GM21390 (cell line): ENCODE data around the gene CNOT9.

Experiments
- ATAC-seq: cut with Tn5 transposase; IDR thresholded peaks from one replicate; pipeline ENCODE4 v1.9.1; 2021; ENCODE audit not compliant: unreplicated experiment

The CNOT9 gene

DNA sequence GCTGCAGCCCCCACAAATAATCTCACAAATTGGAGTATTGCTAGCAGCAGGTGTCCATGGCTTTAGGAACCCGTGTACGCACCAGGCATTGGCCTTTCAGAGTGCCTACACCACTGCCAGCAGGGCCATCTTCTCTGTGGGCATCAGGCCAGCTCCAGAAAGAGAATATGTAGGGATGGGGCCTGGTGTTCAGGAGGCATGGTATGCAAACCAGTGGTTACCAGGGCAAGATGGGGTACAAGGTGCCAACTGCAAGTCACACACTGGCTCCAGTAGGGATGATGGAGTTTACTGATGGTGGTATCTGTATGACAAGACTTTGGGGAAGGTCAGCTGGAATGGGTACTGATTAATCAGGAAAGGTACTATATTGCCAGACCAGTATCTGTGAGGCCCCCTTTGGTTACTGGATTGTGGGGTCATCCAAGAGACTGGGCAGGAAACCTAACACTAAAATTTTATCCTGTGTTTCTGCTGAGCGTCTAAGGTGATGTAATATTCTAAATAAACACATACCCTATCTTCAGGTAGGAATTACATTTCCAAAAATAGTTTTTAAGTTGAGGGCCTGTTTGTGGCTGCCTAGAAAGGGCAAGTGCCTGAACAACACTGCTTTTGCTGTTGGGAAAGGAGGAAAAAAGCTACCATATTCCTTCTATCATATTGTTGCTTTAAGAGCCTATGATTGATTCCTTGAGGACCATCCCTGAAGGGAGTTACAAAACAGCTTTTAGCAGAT, 9.0 kb downstream of the CNOT9 start:
- no peak for ATAC-seq

DNA sequence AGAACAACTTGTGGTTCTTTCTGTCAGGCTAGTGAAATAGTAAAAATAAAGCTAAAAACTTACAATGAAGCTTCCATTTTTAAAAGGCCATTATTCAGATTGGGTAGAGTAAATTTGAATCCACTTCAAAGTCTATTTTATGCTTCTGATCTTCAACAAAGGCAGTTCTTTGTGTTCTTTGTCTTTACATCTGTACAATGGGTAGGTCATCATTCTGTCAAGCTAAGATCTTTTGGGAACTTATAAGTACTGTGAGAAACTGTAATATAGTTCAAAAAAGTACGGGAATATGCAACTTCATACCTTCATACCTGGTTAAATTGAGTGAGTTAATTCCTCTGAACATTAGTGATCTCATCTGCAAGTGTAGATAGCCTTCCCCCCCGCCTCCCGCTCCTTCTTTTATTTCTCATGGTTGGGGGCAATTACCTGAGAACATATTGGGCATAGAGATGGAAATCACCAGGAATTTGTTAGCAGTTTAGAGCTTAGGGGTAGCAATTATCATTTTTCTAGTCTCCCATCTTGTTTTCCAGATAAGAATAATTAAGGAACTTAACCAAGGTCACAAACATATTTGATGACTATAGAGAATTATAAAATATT, 9.7 kb downstream of the CNOT9 start:
- no peak for ATAC-seq

DNA sequence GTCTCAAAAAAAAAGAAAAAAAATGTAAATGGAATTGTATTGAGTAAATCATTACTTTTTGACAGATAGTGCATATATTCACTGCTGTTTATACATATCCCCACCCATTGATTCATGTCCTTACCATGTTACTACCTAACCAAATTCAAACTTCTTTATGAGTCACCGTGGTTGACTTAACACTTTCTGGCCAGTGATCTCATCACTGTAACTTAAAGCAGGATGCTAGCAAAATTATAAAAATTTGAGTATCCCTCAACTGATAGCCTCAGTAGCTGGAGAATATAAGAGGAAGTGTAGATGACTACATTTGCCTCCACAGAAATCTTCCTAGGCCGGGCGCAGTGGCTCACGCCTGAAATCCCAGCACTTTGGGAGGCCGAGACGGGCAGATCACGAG, 13.4 kb downstream of the CNOT9 start:
- peak; percentile 69 for ATAC-seq

DNA sequence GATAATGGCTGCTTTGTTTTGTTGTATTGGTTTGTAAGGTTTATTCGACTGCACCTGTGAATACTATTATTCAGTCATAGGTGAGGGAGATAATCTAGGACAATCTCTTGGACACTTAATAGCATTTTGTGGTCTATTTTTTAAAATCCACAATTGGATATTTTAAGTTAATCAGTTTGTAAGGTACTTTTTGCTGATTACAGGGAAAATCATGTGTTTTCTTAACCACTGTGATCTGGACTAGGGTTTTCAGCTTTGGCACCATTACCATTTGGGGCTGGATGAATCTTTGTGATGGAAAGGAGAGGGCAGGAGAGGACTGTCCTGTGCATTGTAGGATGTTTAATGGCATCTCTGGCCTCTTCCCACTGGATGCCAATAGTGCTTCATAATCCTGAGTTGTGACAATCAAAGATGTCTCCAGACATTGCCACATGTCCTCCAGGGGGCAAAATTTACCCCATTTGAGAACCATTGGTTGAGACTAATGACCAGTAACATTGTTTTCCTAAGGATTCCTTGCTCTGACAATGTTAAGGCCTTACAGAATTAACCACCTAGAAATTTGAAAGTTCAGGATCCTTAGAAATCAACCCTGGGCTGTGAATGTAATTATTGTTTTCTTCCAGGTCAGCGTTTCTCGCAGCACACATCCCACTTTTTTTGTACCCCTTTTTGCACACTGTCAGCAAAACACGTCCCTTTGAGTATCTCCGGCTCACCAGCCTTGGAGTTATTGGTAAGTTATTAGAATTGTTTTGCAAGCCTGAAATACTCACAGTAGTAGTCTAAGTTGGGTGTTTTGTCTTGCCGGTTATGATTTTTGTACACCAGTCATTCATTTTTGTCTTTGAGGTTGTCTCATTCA, 15.6 kb downstream of the CNOT9 start:
- ATAC-seq, result no peak

DNA sequence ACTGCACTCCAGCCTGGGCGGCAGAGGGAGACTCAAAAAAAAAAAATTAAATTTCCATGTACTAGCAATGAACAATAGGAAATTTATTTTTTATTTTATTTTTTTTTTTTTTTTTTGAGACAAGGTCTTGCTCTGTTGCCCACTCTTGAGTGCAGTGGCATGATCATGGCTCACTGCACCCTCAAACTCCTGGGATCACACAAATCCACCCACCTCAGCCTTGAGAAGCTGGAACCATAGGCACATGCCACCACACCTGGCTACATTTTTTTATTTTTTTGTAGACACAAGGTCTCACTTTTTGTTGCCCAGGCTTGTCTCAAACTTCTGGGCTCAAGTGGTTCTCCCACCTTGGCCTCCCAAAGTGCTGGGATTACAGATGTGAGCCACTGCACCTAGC, 16.9 kb downstream of the CNOT9 start:
- no peak for ATAC-seq

DNA sequence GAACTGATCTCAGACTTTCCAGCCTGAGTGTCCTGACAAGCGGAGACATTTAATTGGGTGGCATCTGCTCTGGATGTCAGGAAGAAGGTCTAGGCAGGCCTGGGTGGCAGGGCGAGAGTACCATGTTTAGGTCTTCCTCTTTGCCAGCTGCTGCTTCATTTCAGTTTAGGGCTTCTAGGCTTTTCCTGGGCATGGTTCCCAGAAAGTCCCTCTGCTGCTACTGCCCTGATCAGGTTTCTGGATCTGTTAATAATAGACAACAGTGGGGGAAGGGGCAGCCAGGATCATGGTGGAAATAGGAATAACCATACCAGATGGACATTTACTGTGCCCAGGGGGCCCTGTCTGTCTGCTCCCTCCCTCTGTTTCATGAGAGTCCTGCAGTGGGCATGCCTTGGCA, 36.8 kb downstream of the CNOT9 start:
- ATAC-seq, result no peak

DNA sequence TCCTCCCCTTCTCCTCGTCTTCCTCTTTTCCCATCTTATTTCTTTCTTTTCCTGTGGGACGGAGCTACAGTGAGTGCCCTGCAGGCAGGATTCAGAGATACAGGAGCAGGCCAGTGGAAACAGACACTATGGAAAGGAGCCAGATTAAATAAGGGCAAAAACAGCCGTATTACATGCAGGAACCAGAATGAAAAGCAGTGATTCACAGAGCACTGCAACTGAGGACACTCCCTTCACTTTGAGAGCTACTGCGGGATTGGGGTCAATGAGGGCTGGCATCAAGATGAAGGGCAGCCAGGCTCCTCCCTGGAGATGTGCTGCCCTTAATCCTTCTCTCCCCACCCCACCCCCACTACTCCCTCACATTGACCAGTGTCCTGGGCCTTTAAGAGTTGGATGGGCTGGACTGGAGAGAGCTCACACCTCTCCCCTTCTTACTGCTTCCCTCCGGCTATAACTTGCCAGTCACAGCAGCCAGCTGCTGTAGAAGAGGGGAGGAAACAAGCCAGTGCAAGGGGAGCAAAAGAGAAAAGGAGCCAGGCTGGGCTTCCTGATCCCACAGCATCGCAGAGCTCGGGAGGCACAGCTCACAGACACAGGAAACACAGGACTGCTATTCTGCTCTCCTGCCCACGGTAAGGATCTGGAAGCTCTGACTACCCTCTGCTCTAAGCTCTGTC, 38.9 kb downstream of the CNOT9 start, which contains the start of gene PLCD4:
Gene PLCD4, plus strand, starts transcription at position 464 of the 680 bp plus-strand sequence. CDS start 7,841 bp downstream, outside the sequence.
- ATAC-seq, result no peak

DNA sequence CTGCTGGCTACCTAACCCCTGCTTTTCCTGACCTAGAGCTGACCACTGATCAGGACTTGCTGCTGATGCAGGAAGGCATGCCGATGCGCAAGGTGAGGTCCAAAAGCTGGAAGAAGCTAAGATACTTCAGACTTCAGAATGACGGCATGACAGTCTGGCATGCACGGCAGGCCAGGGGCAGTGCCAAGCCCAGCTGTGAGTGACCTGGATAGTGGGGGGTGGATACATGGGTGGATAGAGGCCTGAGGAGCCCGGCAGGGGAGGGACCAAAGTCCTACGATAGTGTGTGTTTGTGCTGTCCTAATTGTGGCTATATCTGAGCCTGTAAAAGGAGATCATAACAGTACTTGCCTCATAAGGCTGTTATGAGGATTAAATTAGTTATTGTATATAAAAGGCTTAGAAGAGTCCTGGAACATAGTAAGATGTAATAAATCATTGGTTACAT, 47.3 kb downstream of the CNOT9 start:
- ATAC-seq, result no peak

DNA sequence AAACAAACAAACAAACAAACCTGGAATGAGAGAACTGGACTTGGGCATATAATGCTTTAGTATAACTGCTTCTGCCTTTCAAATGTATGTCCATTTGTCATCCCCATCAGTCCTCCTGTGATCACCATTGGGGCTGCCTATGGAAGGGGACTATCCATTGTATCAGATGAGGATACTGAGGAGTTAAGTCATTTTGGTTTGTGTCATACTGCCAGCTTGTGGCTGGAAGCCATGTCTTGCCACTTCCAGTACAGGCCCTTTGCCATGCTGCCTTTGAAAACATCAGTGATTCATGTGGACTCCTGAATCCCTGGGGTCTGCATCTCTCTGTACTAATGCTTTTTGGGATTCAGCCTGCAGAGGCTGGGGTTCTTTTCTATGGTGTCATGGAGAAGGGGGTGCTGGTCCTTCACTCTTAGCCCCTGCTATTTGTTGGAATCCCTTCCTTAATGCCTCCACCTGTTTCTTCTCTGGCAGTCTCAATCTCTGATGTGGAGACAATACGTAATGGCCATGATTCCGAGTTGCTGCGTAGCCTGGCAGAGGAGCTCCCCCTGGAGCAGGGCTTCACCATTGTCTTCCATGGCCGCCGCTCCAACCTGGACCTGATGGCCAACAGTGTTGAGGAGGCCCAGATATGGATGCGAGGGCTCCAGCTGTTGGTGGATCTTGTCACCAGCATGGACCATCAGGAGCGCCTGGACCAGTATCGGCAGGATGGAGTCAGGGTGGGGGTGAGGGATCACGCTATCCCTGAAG, 49.6 kb downstream of the CNOT9 start:
- ATAC-seq, result no peak

DNA sequence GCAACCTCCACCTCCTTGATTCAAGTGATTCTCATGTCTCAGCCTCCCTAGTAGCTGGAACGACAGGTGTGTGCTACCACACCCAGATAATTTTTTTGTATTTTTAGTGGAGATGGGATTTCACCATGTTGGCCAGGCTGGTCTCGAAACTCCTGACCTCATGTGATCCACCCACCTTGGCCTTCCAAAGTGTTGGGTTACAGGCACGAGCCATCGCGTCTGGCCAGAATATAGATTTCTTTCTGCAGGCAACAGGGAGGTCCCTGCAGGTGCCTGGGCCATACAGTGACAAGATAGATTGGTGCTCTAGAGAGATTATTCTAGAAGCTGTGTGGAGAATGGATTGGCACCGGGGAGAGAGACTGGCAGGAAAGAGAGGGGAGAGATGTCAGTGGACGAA, 52.4 kb downstream of the CNOT9 start:
- no peak for ATAC-seq

DNA sequence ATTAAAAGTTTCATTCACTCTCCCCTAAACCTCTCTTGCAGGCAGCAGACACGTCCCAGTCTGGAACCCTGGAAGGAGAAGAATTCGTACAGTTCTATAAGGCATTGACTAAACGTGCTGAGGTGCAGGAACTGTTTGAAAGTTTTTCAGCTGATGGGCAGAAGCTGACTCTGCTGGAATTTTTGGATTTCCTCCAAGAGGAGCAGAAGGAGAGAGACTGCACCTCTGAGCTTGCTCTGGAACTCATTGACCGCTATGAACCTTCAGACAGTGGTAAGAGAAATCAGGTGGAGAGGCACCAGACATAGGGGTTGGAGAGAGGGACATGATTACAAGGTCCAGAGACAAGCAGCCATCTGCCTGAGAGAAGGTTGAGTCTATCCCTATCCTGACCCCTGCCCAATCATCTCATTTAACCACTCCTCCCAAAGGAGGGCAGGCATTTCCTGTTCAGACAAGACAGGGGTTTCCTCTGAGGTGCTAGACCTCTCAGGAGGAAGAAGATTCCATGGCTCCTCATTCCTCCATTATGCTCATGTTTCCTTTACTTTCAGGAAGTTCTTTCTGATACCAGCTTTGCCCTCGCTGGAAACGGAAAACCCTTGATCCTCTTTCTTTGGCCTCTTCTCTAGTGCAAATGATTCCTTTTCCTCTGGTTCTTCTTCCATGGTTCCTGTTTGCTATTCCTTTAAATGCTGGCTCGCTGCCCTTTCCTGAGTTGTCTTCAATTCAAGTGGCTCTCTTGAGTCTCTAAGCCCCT, 54.1 kb downstream of the CNOT9 start:
- ATAC-seq, result no peak

DNA sequence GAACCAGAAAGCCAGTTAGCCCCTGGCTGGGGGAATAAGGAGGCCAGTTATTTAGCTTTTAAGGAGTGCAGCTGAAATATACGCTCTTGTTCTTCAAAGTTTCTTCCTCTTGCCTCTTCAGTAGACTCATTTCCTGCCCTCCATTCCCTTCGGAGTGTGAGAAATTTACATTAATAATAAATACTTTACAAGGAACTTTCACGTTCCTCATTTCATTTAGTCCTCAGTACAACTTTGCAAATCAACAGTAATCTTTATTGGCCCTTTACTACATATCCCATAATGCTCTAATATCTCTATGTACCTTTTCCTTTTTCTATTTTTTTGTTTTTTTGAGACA, 54.7 kb downstream of the CNOT9 start:
- ATAC-seq, result no peak

DNA sequence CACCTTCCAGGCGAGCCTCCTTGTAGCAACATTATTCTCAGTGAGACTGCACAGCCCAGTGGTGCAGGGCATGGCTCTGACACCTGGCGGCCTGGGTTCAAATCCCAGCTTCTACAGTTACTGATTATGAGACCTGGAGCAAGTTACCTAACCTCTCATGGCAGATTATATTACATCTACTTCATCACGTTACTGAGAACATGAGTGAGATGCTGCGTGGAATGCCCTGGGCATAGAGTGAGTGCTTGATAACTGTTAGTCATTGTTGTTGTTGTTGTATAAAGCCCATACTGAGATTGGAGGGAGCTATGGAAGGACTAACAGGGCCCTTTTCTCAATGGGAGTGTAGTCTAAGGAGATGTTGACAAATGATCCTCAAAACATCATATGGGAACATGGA, 57.7 kb downstream of the CNOT9 start:
- ATAC-seq, result no peak

DNA sequence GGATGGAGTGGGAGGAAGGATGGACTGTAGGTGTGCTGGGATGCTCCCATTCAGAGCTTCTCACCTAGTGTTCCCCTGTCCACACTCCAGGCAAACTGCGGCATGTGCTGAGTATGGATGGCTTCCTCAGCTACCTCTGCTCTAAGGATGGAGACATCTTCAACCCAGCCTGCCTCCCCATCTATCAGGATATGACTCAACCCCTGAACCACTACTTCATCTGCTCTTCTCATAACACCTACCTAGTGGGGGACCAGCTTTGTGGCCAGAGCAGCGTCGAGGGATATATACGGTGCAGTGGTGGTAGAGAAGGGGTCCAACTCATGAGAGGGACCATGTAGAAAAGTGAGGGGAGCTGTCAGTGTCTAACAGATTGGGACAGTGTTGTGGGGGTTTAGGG, 59.3 kb downstream of the CNOT9 start:
- no peak for ATAC-seq

DNA sequence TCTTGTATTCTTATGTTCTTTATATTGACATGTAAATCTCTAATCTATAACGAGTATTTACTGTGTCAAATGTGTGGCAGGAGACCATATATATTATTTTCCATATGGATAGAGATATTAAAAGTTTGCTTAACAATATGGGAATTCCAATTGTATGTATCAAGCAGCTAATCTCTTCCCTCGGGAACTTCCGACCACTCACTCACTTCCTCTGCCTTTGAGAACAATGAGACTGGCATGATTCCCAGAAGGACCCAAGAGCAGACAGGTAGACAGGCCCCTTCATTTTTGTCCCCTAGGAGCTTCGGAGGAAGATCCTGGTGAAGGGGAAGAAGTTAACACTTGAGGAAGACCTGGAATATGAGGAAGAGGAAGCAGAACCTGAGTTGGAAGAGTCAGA, 63.2 kb downstream of the CNOT9 start:
- no peak for ATAC-seq

DNA sequence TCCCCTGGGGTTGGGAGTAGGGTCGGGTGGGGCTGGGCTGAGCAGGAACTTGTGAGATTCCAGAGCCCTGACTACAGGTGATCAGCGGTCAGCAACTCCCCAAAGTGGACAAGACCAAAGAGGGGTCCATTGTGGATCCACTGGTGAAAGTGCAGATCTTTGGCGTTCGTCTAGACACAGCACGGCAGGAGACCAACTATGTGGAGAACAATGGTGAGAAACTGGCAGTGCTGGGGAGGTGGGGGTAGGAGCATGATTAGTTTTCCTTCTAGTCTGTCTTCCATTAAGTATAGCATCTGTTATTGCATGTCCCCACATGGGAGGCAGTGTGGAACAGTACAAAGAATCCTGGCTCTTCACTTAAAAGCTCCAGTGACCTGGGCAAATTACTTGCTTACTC, 67.1 kb downstream of the CNOT9 start:
- ATAC-seq, result no peak

DNA sequence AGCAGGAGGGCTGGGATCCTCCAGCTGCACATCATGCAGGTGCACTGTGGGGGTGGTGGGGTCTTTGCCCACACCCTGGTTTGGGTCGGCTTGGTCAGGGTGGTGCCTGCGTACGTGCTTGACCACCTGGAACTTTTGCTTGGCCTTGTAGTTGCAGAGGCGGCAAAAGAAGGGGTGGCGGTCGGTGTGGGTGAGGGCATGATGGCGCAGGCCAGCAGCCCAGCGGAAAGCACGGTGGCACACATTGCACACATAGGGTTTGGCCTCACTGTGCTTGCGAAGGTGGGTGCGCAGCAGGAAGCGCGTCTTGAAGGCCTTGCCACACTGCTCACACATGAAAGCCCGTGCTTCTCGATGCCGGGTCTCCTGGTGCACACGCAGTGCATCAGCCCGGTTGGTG, 69.7 kb downstream of the CNOT9 start:
- ATAC-seq, result no peak

DNA sequence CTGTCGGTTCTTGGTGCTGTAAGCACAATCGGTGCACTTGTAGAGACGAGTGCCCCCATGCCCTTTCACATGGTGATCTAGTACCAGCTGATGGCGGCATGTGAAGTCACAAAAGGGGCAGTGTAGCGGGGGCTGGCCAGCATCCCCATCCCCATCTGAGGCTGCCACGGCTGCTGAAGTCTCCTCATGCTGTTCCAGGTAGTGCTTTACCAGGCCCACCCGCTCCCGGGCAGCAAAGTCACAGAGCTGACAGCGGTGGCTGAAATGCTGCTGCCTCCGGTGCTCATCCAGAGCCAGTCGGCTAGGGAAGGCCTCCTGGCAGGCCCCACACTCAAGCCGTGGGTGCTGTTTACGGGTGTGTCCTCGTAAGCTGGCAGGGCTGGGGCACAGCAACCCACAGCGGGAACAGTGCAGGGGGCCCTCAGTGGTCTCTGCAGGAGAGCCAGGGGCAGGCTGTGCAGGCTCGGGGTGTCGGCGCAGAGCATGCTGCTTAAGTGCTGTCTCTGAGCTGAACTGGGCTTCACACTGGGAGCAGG, 73.5 kb downstream of the CNOT9 start:
- no peak for ATAC-seq

DNA sequence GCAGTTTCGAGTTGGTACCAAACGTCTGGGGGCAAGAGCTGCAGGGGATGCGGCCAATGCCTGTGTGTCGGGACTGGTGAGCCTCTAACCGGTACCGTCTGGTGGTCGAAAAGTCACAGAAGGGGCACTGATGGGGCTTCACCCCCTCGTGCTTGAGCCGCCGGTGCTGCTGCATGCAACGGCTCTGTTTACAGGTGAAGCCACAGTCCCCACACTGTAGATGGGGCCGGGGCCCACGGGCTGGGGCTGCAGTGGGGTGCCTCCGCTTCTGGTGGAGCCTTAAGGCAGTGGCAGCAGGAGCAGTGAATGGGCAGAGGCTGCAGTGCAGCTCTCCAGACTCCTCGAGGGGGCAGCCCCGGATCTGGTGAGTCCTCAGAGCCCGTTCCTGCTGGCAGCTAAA, 74.1 kb downstream of the CNOT9 start:
- ATAC-seq, result no peak
